Measurements from ENCODE around the gene IQCH.

GRCh38 chr15:67505675-67506572 lies 251.3 kb downstream of the IQCH start:
- TF ChIP-seq CTCF (IDR thresholded peaks at IDR 0.05): no peak
- no peak for TF ChIP-seq POLR2A (IDR thresholded peaks at IDR 0.05)
